Measurements from ENCODE around the gene HSD3B7.
"Not testable (repeated sequence)": the region's sequence is repeated elsewhere in the genome, so short reads cannot be mapped to it uniquely, and the experiment has no call there.

GRCh38 chr16:31017756-31018155, 32.7 kb downstream of the HSD3B7 start:
- TF ChIP-seq CTCF, POLR2A, EP300, POLR2AphosphoS5 (IDR thresholded peaks at IDR 0.05): not testable (repeated sequence)
